Mucosa of rectum (tissue), 2 donors: ENCODE measurements around the gene CPNE5.
"Not testable (repeated sequence)": the region's sequence is repeated elsewhere in the genome, so short reads cannot be mapped to it uniquely, and the experiment has no call there.

ENCODE experiments used
- H3K27ac ChIP-seq, 2 donors: one replicate each; pipeline ENCODE4 v1.7.0; 2013; ENCODE audit warnings: inconsistent platforms in 2 of 2, low read depth in 2 of 2, low read length in 2 of 2
- H3K27me3 ChIP-seq, 2 donors: one replicate each; pipeline ENCODE4 v1.7.0; 2013; ENCODE audit warnings: low read length in 2 of 2; ENCODE audit not compliant: control insufficient read depth in 2 of 2, insufficient read depth in 2 of 2
- H3K36me3 ChIP-seq, 2 donors: one replicate each; pipeline ENCODE4 v1.7.0; 2013; ENCODE audit warnings: low read length in 2 of 2; ENCODE audit not compliant: control insufficient read depth in 2 of 2, insufficient read depth in 2 of 2
- H3K4me1 ChIP-seq, 2 donors: one replicate each; pipeline ENCODE4 v1.7.0; 2013; ENCODE audit warnings: low read length in 2 of 2, mild to moderate bottlenecking in 1 of 2; ENCODE audit not compliant: control insufficient read depth in 2 of 2, insufficient read depth in 2 of 2
- H3K4me3 ChIP-seq, 2 donors: one replicate each; pipeline ENCODE4 v1.7.0; 2013; ENCODE audit warnings: low read length in 2 of 2
- H3K9ac ChIP-seq, 2 donors: one replicate each; pipeline ENCODE4 v1.7.0; 2013; ENCODE audit warnings: low read length in 2 of 2, low read depth in 1 of 2, mild to moderate bottlenecking in 1 of 2
- H3K9me3 ChIP-seq, 2 donors: one replicate each; pipeline ENCODE4 v1.7.0; 2013; ENCODE audit warnings: low read length in 2 of 2; ENCODE audit not compliant: control insufficient read depth in 2 of 2
- donor health status: healthy.
- donor health status: Normal muscosa, but diverticular disease.

The CPNE5 gene

DNA sequence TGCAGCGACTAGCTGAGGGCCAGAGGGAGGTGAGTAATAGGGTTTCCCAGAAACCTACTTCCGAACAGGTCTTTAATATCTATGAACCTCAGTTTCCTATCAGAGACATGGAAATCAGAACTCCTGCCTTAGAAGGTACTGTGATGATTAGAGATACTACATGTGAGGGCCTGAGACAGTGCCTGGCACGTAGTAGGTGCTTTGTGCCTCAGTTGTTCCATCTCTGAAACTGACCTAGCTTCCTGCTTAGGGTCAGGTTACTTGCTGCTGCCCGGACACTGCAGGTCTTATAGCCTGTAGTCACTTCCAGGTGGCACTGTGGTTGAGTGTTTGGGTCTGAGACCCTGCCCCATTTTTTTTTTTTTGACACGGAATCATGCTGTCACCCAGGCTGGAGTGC, 120.7 kb downstream of the CPNE5 start:
- no peak overlapping the region for H3K4me3 ChIP-seq
- H3K9me3 ChIP-seq: no peaks in the 10 kb centered on the region
- no peak overlapping the region for H3K27ac ChIP-seq
- no peaks in the 10 kb centered on the region for H3K27me3 ChIP-seq
- no peaks in the 10 kb centered on the region for H3K36me3 ChIP-seq
- H3K4me1 ChIP-seq: peaks cover 6 to 10% of the 10 kb centered on the region in 2 donors
- no peak overlapping the region for H3K9ac ChIP-seq

DNA sequence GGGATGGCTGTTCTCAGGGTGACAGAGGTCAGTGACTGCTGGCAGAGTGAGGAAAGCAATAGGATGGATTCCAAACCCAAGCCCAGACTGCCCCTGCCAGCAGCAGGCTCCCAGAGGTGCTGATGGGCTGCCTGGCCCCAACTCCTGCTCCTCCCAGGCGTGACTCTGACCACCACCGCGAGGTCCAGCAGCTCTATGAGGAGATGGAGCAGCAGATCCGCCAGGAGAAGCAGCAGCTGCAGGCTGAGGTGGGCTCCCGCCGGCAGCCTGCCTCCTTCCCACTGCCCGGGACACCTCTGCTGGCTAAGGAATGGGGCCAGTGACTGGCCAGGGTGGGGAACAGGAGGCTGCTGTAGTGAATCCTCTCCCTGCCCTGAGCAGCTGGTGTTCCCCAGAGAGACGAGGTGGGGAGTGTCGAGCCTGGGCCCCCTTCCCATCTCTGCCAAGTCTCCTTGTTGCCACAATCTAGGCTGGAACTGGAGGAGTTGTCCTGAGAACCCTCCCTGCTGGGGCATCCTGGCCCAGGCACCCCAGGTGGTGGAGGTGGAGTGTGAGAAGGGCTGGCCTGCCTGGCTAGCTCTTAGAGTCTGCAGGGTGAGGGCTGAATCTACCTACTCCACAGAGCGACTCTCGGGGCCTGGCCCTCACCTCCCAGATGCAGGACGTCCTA, 121.2 kb downstream of the CPNE5 start:
- Histone ChIP-seq H3K4me3 (no peak overlapping the region), H3K4me1 (peaks cover 6 to 10% of the 10 kb centered on the region in 2 donors), H3K36me3 (no peaks in the 10 kb centered on the region), H3K27ac (no peak overlapping the region), H3K9ac (no peak overlapping the region), H3K9me3 (no peaks in the 10 kb centered on the region), H3K27me3 (no peaks in the 10 kb centered on the region)

DNA sequence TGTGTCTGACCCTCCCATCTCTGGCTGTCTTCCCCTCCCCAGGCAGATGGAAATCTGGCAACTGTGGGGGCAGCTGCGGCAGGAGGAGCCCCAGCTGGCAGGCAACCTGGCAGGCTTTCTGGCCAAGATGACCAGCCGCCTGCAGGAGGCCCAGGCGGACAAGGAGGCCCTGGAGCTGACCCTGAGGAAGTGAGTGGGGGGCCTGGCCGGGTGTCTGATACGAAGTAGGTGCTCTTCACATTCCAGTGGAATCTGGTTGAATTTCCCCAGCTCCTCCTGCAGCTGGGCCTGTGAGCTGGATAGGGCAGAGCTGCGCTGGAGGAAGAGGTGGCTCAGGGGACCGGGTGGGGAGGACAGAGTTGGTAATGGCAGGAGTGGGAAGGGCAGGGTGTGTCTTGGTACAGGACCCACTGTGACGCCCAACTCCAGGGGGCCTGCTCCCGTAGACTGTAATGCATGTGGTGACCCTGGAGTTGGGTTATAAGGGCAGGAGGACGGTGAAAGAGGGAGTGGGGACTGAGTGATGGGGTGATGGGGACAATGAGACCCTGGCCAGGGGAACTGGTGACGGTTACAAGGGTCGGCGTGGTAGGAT, 121.9 kb downstream of the CPNE5 start:
- no peak overlapping the region for H3K4me3 ChIP-seq
- no peaks in the 10 kb centered on the region for H3K27me3 ChIP-seq
- H3K27ac ChIP-seq: no peak overlapping the region
- H3K4me1 ChIP-seq: peaks cover 6 to 10% of the 10 kb centered on the region in 2 donors
- H3K9me3 ChIP-seq: no peaks in the 10 kb centered on the region
- no peaks in the 10 kb centered on the region for H3K36me3 ChIP-seq
- H3K9ac ChIP-seq: no peak overlapping the region

DNA sequence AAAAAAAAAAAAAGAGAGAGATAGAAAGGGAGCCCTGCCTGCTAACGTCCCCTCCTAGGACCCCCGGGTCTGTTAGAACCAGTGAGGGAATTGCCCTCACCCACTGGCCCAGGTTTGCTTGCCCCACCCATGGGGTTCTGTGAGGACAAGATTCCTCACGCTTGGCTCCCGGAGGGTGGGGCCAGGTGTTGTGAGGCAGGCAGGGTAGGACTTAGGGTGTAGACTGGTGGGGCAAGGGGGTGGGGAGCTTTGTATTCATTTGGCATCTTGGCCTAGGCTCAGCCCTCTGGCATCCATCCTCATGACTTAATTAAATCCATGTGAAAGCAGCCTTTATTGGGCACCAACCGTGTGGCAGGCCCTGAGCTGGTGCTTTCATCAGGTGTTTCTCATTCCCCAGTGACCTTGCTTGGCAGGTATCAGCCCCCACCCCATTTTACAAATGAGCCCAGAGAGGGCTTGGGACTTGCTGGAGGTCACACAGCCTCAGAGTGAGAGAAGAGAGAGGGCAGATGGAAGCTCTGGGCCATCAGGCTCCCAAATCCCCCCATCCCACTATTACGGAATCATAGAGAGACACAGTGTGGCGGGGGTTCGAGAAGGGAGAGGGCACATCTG, 122.7 kb downstream of the CPNE5 start:
- H3K27me3 ChIP-seq: no peaks in the 10 kb centered on the region
- H3K9me3 ChIP-seq: no peaks in the 10 kb centered on the region
- H3K4me1 ChIP-seq: peaks cover 6 to 10% of the 10 kb centered on the region in 2 donors
- no peak overlapping the region for H3K4me3 ChIP-seq
- H3K27ac ChIP-seq: no peak overlapping the region
- no peaks in the 10 kb centered on the region for H3K36me3 ChIP-seq
- H3K9ac ChIP-seq: no peak overlapping the region

DNA sequence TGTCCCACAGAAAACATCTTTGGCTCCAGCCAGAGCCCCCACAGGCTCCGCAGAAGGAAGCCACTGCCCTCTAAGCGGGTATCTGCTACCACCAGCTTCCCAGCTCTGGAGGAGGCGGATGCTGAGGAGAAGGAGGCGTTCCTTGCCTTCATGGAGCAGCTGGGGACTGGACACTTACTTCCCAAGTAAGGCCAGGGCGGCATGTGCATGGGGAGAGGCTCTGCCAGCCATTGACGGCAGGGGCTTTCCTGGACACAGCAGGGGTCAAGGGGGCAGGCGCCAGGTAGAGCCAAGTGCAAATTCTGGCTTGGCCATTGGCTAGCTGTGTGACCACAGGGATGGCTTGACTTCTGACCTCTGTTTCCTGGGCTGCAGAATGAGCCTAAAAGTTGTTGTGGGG, 123.8 kb downstream of the CPNE5 start:
- Histone ChIP-seq H3K36me3 (no peaks in the 10 kb centered on the region), H3K9ac (no peak overlapping the region), H3K27ac (no peak overlapping the region), H3K27me3 (no peaks in the 10 kb centered on the region), H3K4me1 (peaks cover 6 to 10% of the 10 kb centered on the region in 2 donors), H3K9me3 (no peaks in the 10 kb centered on the region), H3K4me3 (no peak overlapping the region)

DNA sequence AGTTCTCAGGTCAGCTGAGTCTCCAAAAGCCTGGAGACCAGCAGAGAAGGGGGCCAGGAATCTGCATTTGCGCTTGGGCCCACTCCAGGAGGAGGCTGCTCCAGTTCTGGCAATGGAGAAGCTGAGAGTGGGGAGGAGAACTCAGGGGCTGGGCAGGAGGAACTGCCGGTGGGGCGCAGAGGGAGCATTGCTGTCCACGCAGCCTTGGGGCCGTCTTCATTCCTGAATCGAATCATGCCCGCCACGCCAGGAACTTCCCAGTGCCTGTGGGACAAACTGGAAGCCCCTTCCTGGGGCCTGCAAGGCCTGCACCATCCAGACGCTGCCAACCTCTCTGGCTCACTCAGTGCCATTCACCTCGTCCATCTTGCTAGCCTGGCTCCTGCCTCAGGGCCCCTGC, 124.7 kb downstream of the CPNE5 start:
- Histone ChIP-seq H3K27me3 (no peaks in the 10 kb centered on the region), H3K9ac (no peak overlapping the region), H3K4me1 (peaks cover 6 to 10% of the 10 kb centered on the region in 2 donors), H3K4me3 (no peak overlapping the region), H3K27ac (no peak overlapping the region), H3K9me3 (no peaks in the 10 kb centered on the region), H3K36me3 (no peaks in the 10 kb centered on the region)

DNA sequence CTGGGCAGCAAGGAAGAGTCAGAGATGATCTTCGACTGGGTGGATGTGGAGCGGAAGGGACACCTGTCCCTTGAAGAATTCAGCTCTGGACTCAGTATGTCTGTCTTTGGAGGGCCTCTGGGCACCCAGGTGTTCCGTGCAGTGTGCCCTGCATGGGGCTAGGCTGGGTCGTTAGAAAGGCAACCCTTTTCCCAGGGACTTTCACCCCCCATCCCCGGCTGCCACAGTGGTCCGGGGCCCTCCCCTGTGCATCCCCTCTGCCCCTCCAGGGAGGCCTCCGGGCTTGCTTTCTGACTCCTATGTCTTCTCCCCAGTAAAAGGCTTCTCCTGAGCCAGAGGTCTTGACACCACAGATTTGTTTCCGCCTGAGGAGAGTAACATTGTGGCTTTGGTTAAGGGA, 125.4 kb downstream of the CPNE5 start:
- Histone ChIP-seq H3K36me3 (no peaks in the 10 kb centered on the region), H3K9me3 (no peaks in the 10 kb centered on the region), H3K9ac (no peak overlapping the region), H3K4me1 (peaks cover 6 to 10% of the 10 kb centered on the region in 2 donors), H3K27ac (no peak overlapping the region), H3K4me3 (no peak overlapping the region), H3K27me3 (no peaks in the 10 kb centered on the region)

DNA sequence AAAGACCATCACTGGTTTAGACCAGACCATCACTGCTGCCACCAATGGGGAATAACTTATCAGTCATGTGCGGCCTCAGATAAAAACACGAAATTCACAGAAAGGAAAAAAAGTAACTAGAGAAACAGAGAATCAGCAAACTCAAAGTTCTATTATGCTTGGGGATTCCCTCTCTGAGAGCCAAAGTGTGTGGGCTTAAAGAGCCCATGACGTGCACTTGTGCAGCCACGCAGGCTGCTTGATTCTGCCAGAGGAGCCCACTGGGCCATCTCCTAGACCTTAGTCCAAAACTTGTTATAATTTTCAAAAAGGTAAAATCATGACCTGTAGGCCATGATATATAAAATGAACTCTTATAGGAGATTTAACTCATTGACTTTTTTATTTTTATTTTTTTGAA, 126.4 kb downstream of the CPNE5 start:
- Histone ChIP-seq H3K9ac (no peak overlapping the region), H3K4me3 (no peak overlapping the region), H3K27me3 (no peaks in the 10 kb centered on the region), H3K36me3 (no peaks in the 10 kb centered on the region), H3K4me1 (peaks cover 6 to 10% of the 10 kb centered on the region in 2 donors), H3K27ac (no peak overlapping the region), H3K9me3 (no peaks in the 10 kb centered on the region)

DNA sequence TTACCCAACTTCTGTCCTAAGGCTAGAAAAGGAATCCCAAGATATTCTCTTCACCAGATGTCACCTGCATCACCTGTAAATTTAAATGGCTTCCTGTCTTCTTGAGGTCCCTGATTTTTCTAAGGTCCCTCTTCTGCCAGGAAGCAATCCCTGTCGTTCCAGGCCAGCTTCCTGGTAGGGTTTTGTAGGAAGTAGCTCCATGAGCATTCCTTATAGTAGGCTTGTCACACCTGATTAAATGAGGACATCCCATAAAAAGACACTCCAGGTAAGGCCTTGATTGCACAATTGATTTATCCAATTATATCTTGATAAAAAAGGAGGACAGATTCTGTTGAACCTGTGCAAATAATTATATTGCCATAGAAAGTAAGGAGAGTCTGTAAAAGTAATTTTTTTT, 132.9 kb downstream of the CPNE5 start:
- no peaks in the 10 kb centered on the region for H3K27me3 ChIP-seq
- no peaks in the 10 kb centered on the region for H3K4me1 ChIP-seq
- no peak overlapping the region for H3K27ac ChIP-seq
- no peaks in the 10 kb centered on the region for H3K9me3 ChIP-seq
- no peaks in the 10 kb centered on the region for H3K36me3 ChIP-seq
- no peak overlapping the region for H3K4me3 ChIP-seq
- H3K9ac ChIP-seq: no peak overlapping the region

DNA sequence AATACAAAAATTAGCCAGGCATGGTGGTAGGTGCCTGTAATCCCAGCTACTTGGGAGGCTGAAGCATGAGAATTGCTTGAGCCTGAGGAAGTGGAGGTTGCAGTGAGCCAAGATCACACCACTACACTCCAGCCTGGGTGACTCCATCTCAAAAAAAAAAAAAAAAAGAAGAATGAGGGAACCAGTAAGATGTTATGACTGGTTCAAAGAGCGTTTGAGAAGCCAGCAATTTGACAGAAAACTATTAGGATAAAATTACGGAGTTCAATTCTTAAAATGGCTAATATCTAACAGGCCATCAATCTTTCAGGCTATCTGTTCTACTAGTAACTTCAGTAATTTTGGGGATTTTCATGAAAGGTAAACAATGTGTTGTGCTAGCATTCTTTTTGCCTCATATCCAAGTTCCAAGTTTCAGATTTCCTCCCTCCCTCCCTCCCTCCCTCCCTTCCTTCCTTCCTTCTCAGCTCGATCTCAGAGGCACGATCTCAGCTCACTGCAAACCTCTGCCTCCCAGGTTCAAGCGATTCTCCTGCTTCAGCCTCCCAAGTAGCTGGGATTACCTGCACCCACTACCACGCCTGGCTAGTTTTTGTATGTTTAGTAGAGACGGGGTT, 134.2 kb downstream of the CPNE5 start:
- not testable (repeated sequence) for H3K36me3 ChIP-seq, H3K4me3 ChIP-seq, H3K9ac ChIP-seq, H3K9me3 ChIP-seq, H3K27ac ChIP-seq, H3K27me3 ChIP-seq, H3K4me1 ChIP-seq
